Prostate gland (tissue), 2 donors: ENCODE data around the gene ASTL.

Source experiments
- POLR2AphosphoS5 ChIP-seq: sonication (generic); formaldehyde crosslinking; IDR thresholded peaks from one replicate; pipeline ENCODE4 v1.6.1; 2017; ENCODE audit warnings: antibody characterized with exemption
- TF ChIP-seq, protein P1 (sequence below), 4 experiments: fragments of 200-600 bp in 2 of 4; fragments of 450-650 bp in 2 of 4; sonication (generic) in 2 of 4; IDR thresholded peaks; 1 replicate in 3 of 4; 2 replicates in 1 of 4; pipeline ENCODE4 v1.5.1; 2016 to 2019; ENCODE audit warnings: antibody characterized with exemption in 4 of 4, mild to moderate bottlenecking in 2 of 4, moderate library complexity in 2 of 4

DNA sequence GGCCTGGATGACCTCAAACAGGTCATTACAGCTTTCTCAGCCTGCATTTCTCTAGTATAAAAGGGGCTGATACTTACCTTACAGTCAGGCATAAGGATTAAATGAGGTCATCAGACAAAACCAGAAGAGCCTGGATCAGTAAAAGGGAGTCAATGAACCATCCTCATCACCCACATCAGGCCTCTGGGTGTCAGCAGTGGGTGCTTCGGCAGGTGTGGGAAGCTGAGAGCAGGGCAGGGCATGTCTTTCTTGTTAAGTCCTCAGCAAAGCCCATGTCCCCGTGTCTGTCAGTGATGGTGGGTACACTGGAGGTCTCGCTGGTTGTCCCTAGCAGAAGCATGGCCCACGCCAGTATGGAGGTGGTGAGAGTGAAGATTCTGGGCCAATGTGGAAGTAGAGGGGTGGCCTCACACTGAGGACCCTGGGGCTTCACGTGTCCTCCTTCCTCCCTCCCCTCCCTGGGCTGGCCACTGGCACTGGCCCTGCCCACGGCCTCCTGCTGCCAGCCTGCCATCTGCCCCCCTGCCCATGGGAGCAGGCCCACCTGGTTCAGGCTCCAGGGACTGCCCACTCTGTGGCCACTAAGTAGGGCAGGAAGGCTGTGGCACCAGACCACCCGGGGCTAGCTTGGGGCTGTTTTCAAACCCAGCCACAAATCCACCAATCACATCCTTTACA lies 26.3 kb downstream of the ASTL start:
- TF ChIP-seq, protein P1, sequence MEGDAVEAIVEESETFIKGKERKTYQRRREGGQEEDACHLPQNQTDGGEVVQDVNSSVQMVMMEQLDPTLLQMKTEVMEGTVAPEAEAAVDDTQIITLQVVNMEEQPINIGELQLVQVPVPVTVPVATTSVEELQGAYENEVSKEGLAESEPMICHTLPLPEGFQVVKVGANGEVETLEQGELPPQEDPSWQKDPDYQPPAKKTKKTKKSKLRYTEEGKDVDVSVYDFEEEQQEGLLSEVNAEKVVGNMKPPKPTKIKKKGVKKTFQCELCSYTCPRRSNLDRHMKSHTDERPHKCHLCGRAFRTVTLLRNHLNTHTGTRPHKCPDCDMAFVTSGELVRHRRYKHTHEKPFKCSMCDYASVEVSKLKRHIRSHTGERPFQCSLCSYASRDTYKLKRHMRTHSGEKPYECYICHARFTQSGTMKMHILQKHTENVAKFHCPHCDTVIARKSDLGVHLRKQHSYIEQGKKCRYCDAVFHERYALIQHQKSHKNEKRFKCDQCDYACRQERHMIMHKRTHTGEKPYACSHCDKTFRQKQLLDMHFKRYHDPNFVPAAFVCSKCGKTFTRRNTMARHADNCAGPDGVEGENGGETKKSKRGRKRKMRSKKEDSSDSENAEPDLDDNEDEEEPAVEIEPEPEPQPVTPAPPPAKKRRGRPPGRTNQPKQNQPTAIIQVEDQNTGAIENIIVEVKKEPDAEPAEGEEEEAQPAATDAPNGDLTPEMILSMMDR (IDR thresholded peaks at IDR 0.05), result no peak
- TF ChIP-seq POLR2AphosphoS5, result no peak
